GM18951 (cell line): ENCODE data around the gene ZGPAT.

Source experiments
- POLR2A ChIP-seq: IDR thresholded peaks from 4 replicates; pipeline ENCODE4 v1.6.1; 2011; ENCODE audit warnings: mild to moderate bottlenecking; ENCODE audit not compliant: insufficient read length, insufficient read depth; ENCODE audit errors: extremely low read depth
- in situ Hi-C: fragments of 300-500 bp; cut with MboI; formaldehyde crosslinking; loops from one replicate; pipeline ENCODE4 v1.12.0; 2022; ENCODE audit warnings: low sequenced_read_pairs, mixed read lengths, inconsistent platforms; ENCODE audit not compliant: unreplicated experiment

ZGPAT gene

GRCh38 chr20:63692436-63693082 lies 15.3 kb upstream of the ZGPAT start:
- no peak for TF ChIP-seq POLR2A
- in situ Hi-C loops = no loop called here

- in situ Hi-C loops = no loop called here
- TF ChIP-seq POLR2A = no peak
Measured at GRCh38 chr20:63693083-63693732, 14.6 kb upstream of the ZGPAT start.

GRCh38 chr20:63693733-63694583 lies 13.9 kb upstream of the ZGPAT start:
- TF ChIP-seq POLR2A = no peak
- in situ Hi-C loops = no loop called here

GRCh38 chr20:63694584-63695423 lies 13.0 kb upstream of the ZGPAT start:
- no peak for TF ChIP-seq POLR2A
- in situ Hi-C loops = no loop called here

GRCh38 chr20:63695424-63696305 lies 12.2 kb upstream of the ZGPAT start:
- in situ Hi-C loops = no loop called here

GRCh38 chr20:63696306-63696627 lies 11.6 kb upstream of the ZGPAT start:
- in situ Hi-C loops = no loop called here
- no peak for TF ChIP-seq POLR2A

More at GRCh38 chr20:63695424-63696305, 12.2 kb upstream of the ZGPAT start:
- no peak for TF ChIP-seq POLR2A

- in situ Hi-C loops = no loop called here
- TF ChIP-seq POLR2A = peak; percentile 3
Measured at GRCh38 chr20:63696628-63697356, 11.0 kb upstream of the ZGPAT start, which contains the start of gene TNFRSF6B. TNFRSF6B (plus strand) TSS chr20:63696652; CDS start chr20:63696768, 116 bp downstream.

- no peak for TF ChIP-seq POLR2A
- in situ Hi-C loops = no loop called here
Measured at GRCh38 chr20:63697357-63697867, 10.4 kb upstream of the ZGPAT start.

- TF ChIP-seq POLR2A = no peak
- in situ Hi-C loops = no loop called here
Measured at GRCh38 chr20:63697868-63698545, 9.8 kb upstream of the ZGPAT start.

- TF ChIP-seq POLR2A = no peak
- in situ Hi-C loops = no loop called here
Measured at GRCh38 chr20:63698739-63699465, 8.9 kb upstream of the ZGPAT start.
